GM13977 (cell line): ENCODE data around the gene GNB5.
"Not testable (repeated sequence)": the region's sequence is repeated elsewhere in the genome, so short reads cannot be mapped to it uniquely, and the experiment has no call there.

Source experiments
- DNase-seq: peaks from one replicate; pipeline ENCODE4 v3.0.0; 2012; ENCODE audit warnings: low spot score
- CTCF ChIP-seq: IDR thresholded peaks from 2 replicates; pipeline ENCODE4 v1.5.1; 2012; ENCODE audit warnings: mild to moderate bottlenecking, control low read depth; ENCODE audit not compliant: insufficient read depth; ENCODE audit errors: extremely low read depth, missing control alignments
- in situ Hi-C: fragments of 300-500 bp; cut with MboI; formaldehyde crosslinking; loops from one replicate; pipeline ENCODE4 v1.12.0; 2022; ENCODE audit warnings: low sequenced_read_pairs, low pct_unique_long_range_greater_than_20kb, mixed read lengths, inconsistent platforms; ENCODE audit not compliant: unreplicated experiment

Gene GNB5

GRCh38 chr15:52093539-52094510 lies 97.4 kb downstream of the GNB5 start:
- TF ChIP-seq CTCF, result no peak
- in situ Hi-C loops, result no loop called here
- DNase-seq, result no peak

- no peak for TF ChIP-seq CTCF
- in situ Hi-C loops, result no loop called here
- no peak for DNase-seq
These were observed 98.0 kb downstream of the GNB5 start for GRCh38 chr15:52093167-52093538.

GRCh38 chr15:52090193-52090592 lies 101.0 kb downstream of the GNB5 start:
- in situ Hi-C loops, result no loop called here
- TF ChIP-seq CTCF, result no peak
- DNase-seq, result no peak

- DNase-seq, result no peak
- in situ Hi-C loops, result no loop called here
- no peak for TF ChIP-seq CTCF
These were observed 105.0 kb downstream of the GNB5 start for GRCh38 chr15:52086011-52086786.

- no peak for TF ChIP-seq CTCF
- DNase-seq, result no peak
- in situ Hi-C loops, result no loop called here
These were observed 105.9 kb downstream of the GNB5 start for GRCh38 chr15:52085299-52085698.

GRCh38 chr15:52083603-52084002 lies 107.6 kb downstream of the GNB5 start:
- no peak for DNase-seq
- in situ Hi-C loops, result no loop called here
- no peak for TF ChIP-seq CTCF

- in situ Hi-C loops, DNase-seq: not testable (repeated sequence)
These were observed 108.2 kb downstream of the GNB5 start for GRCh38 chr15:52083037-52083359.
